GM12878 (cell line): ENCODE measurements around the gene TPD52L2. TPM values are rescaled to one million over a fixed set of nuclear protein-coding genes. Genes with fewer than 3 reads are reported as not detected.
A peak's percentile ranks its signal among the peaks of the same experiment; 100 is the strongest.

Experiments used
- ATAC-seq: fragments of 200-7000 bp; cut with Tn5 transposase; 3 replicates; pipeline ENCODE4 v1.9.1; 2020; ENCODE audit warnings: mild to moderate bottlenecking, moderate library complexity
- BruUV-seq: library from RNA; stranded (reverse); fragments of 400-500 nt; replicated peaks from 2 replicates; lab custom pipeline; 2021; lab: Mats Ljungman, UMichigan
- CTCF ChIA-PET: fragments of 300-600 bp; sonication (Branson Sonifier 250); formaldehyde crosslinking; extraction: SDS; loops from one replicate; lab custom pipeline; 2021; ENCODE audit warnings: inconsistent platforms; lab: Yijun Ruan, JAX
- POLR2A ChIA-PET: fragments of 350-600 bp; formaldehyde crosslinking; extraction: SDS; loops from one replicate; lab custom pipeline; 2021; ENCODE audit warnings: inconsistent platforms; lab: Charles Lee
- RAD21 ChIA-PET: fragments of 300-600 bp; sonication (Branson Sonifier 250); formaldehyde crosslinking; loops from one replicate; lab custom pipeline; 2023; ENCODE audit warnings: antibody characterized with exemption; ENCODE audit not compliant: unreplicated experiment; lab: Charles Lee
- SMC1A ChIA-PET: fragments of 300-600 bp; sonication (Branson Sonifier 250); formaldehyde crosslinking; loops from one replicate; lab custom pipeline; 2023; ENCODE audit not compliant: unreplicated experiment, uncharacterized antibody; lab: Charles Lee
- DNase-seq: peaks from one replicate; pipeline ENCODE4 v3.0.0-alpha.2; 2011; ENCODE audit warnings: low read depth, low spot score
- FAIRE-seq: peaks from 3 replicates; lab custom pipeline; 2011; peaks lifted over from hg19 to GRCh38; lab: Jason Lieb, UNC
- H2AFZ ChIP-seq: 2 replicates; pipeline ENCODE4 v1.6.0; 2011; ENCODE audit warnings: low read depth, low read length, control low read depth; ENCODE audit not compliant: control insufficient read depth
- H3K27ac ChIP-seq: 2 replicates; pipeline ENCODE4 v1.5.1; 2011; ENCODE audit warnings: control low read depth; ENCODE audit not compliant: control insufficient read depth, insufficient read depth
- H3K27me3 ChIP-seq, 2 experiments: replicated peaks in 1 of 2; 2 replicates each; pipeline versions ENCODE4 v1.6.0 to v1.6.1; 2011; ENCODE audit warnings: low read length in 1 of 2; ENCODE audit not compliant: control insufficient read depth in 2 of 2, insufficient read depth in 2 of 2
- H3K36me3 ChIP-seq, 2 experiments: 2 replicates each; pipeline ENCODE4 v1.5.1; 2011; ENCODE audit warnings: low read length in 1 of 2; ENCODE audit not compliant: control insufficient read depth in 2 of 2, insufficient read depth in 2 of 2
- H3K4me1 ChIP-seq: 2 replicates; pipeline ENCODE4 v1.6.1; 2011; ENCODE audit warnings: mild to moderate bottlenecking, low read length, moderate library complexity, mixed read lengths; ENCODE audit not compliant: control insufficient read depth, insufficient read depth
- H3K4me2 ChIP-seq: 2 replicates; pipeline ENCODE4 v1.6.0; 2011; ENCODE audit warnings: control low read depth; ENCODE audit not compliant: control insufficient read depth, insufficient read depth
- H3K4me3 ChIP-seq: fragments of 200-600 bp; sonication (generic); 2 replicates; pipeline ENCODE4 v1.5.1; 2016
- H3K79me2 ChIP-seq: 2 replicates; pipeline ENCODE4 v1.6.0; 2011; ENCODE audit warnings: low read length; ENCODE audit not compliant: control insufficient read depth, insufficient read depth
- H3K9ac ChIP-seq: 2 replicates; pipeline ENCODE4 v1.8.0; 2011; ENCODE audit warnings: low read length, control low read depth, mixed read lengths; ENCODE audit not compliant: control insufficient read depth, insufficient read depth
- H3K9me3 ChIP-seq: replicated peaks from 3 replicates; pipeline ENCODE4 v1.5.1; 2011; ENCODE audit warnings: mild to moderate bottlenecking, low read length; ENCODE audit not compliant: control insufficient read depth, insufficient read depth
- H4K20me1 ChIP-seq: 2 replicates; pipeline ENCODE4 v1.6.0; 2011; ENCODE audit not compliant: control insufficient read depth, insufficient read depth
- E4F1 ChIP-seq: fragments of 450-650 bp; IDR thresholded peaks from 2 replicates; pipeline ENCODE4 v1.6.1; 2018; ENCODE audit warnings: borderline replicate concordance, mild to moderate bottlenecking; ENCODE audit not compliant: partially characterized antibody
- EED ChIP-seq: sonication (generic); IDR thresholded peaks from 2 replicates; pipeline ENCODE4 v1.6.1; 2016; ENCODE audit warnings: antibody characterized with exemption, low read depth
- ESRRA ChIP-seq: IDR thresholded peaks from 2 replicates; pipeline ENCODE4 v1.6.1; 2012; ENCODE audit warnings: mild to moderate bottlenecking, low read length, improper control_type of control experiment
- FOS ChIP-seq: IDR thresholded peaks from 3 replicates; pipeline ENCODE4 v1.6.1; 2011; ENCODE audit warnings: borderline replicate concordance; ENCODE audit not compliant: insufficient read length; ENCODE audit errors: extremely low read depth
- HDGF ChIP-seq: fragments of 450-650 bp; IDR thresholded peaks from 2 replicates; pipeline ENCODE4 v1.6.1; 2016; ENCODE audit warnings: antibody characterized with exemption
- JUND ChIP-seq: IDR thresholded peaks from 2 replicates; pipeline ENCODE4 v1.6.1; 2012; ENCODE audit warnings: low read depth, mild to moderate bottlenecking, low read length, improper control_type of control experiment, moderate library complexity
- KLF5 ChIP-seq: fragments of 450-650 bp; IDR thresholded peaks from 2 replicates; pipeline ENCODE4 v1.6.1; 2014; ENCODE audit warnings: mild to moderate bottlenecking; ENCODE audit not compliant: partially characterized antibody
- MTA3 ChIP-seq: IDR thresholded peaks from 2 replicates; pipeline ENCODE4 v1.6.1; 2012; ENCODE audit warnings: low read length, inconsistent platforms, borderline replicate concordance
- MYC ChIP-seq: IDR thresholded peaks from 2 replicates; pipeline ENCODE4 v1.6.1; 2011; ENCODE audit warnings: mild to moderate bottlenecking, low read length, moderate library complexity, inconsistent platforms; ENCODE audit not compliant: insufficient read depth, insufficient replicate concordance, insufficient read length, severe bottlenecking
- NFXL1 ChIP-seq: fragments of 450-650 bp; IDR thresholded peaks from 2 replicates; pipeline ENCODE4 v1.6.1; 2017; ENCODE audit warnings: antibody characterized with exemption, mild to moderate bottlenecking, borderline replicate concordance
- NKRF ChIP-seq: fragments of 450-650 bp; conservative IDR thresholded peaks from 2 replicates; pipeline ENCODE4 v1.6.1; 2017; ENCODE audit warnings: mild to moderate bottlenecking, moderate library complexity
- POLR2A ChIP-seq: IDR thresholded peaks from 2 replicates; pipeline ENCODE4 v1.6.1; 2011; ENCODE audit warnings: low read depth, mild to moderate bottlenecking, low read length
- RAD21 ChIP-seq: IDR thresholded peaks from 2 replicates; pipeline ENCODE4 v1.6.1; 2011; ENCODE audit warnings: mild to moderate bottlenecking, low read depth, low read length, moderate library complexity; ENCODE audit not compliant: insufficient read depth
- SMAD1 ChIP-seq: fragments of 450-650 bp; IDR thresholded peaks from 2 replicates; pipeline ENCODE4 v1.6.1; 2018; ENCODE audit warnings: mild to moderate bottlenecking, low read depth; ENCODE audit not compliant: partially characterized antibody
- SP1 ChIP-seq: IDR thresholded peaks from one replicate; pipeline ENCODE4 v1.6.1; 2011; ENCODE audit warnings: low read depth, low read length
- SUPT20H ChIP-seq: IDR thresholded peaks from 2 replicates; pipeline ENCODE4 v1.6.1; 2011; ENCODE audit warnings: low read depth, mild to moderate bottlenecking, low read length, moderate library complexity, borderline replicate concordance; ENCODE audit not compliant: control insufficient read depth
- TCF3 ChIP-seq: IDR thresholded peaks from 2 replicates; pipeline ENCODE4 v1.6.1; 2012; ENCODE audit warnings: low read depth, mild to moderate bottlenecking, low read length, borderline replicate concordance; ENCODE audit not compliant: insufficient read depth
- YY1 ChIP-seq: IDR thresholded peaks from 2 replicates; pipeline ENCODE4 v1.6.1; 2011; ENCODE audit warnings: low read depth, mild to moderate bottlenecking, low read length
- ZZZ3 ChIP-seq: IDR thresholded peaks from 2 replicates; pipeline ENCODE4 v1.6.1; 2011; ENCODE audit warnings: low read depth; ENCODE audit not compliant: control insufficient read depth, insufficient read length
- WGBS: methylation state at CpG from one replicate; pipeline ENCODE4 v1.1.6; 2016; ENCODE audit warnings: low lambda C conversion rate; ENCODE audit not compliant: insufficient replicate concordance, insufficient coverage; ENCODE audit errors: missing lambda C conversion rate; 5-methylcytosine and 5-hydroxymethylcytosine counted together
- in situ Hi-C: fragments of 300-500 bp; cut with MboI; formaldehyde crosslinking; loops from 9 replicates; pipeline ENCODE4 v1.14.3; 2018; ENCODE audit warnings: mixed read lengths
- intact Hi-C: fragments of 100-400 bp; cut with micrococcal nuclease; formaldehyde crosslinking; loops from one replicate; pipeline ENCODE4 v1.14.2; 2022; ENCODE audit not compliant: unreplicated experiment
- polyA plus RNA-seq, 11 experiments: library from polyadenylated mRNA; depleted of rRNA in 4 of 11; unstranded in 6 of 11; stranded (reverse) in 5 of 11; fragments of >200 nt; fragmentation: Nextera tagmentation in 4 of 11; fragmentation: Illumina TruSeq in 1 of 11; extraction: Ambion mirVana in 4 of 11; extraction: Trizol in 1 of 11; gene quantifications; 1 replicate in 1 of 11; 2 replicates in 10 of 11; pipeline versions ENCODE4 v1.2.1 to v1.2.3, GENCODE V29; 2011 to 2016; ENCODE audit warnings: inconsistent platforms in 2 of 11, missing spikeins in 2 of 11, low read depth in 1 of 11
- total RNA-seq, 4 experiments: library from RNA; depleted of rRNA in 3 of 4; stranded (reverse); fragments of >200 nt in 3 of 4; fragmentation: Illumina TruSeq in 1 of 4; extraction: Trizol in 1 of 4; gene quantifications; 2 replicates each; pipeline versions ENCODE4 v1.2.1 to v1.2.3, GENCODE V29; 2013 to 2021

Gene TPD52L2
- total and polyA plus RNA-seq, 10 of the 15 experiments (the other 5 are each of a cell fraction or from before 2014, with no cell fraction given) = 1.6 to 71.0 (median 46.3) TPM

- TF ChIP-seq YY1 = no peak
- TF ChIP-seq POLR2A = no peak
- no peak for TF ChIP-seq HDGF
- TF ChIP-seq NFXL1 = no peak
Measured at GRCh38 chr20:63843222-63843621, 21.8 kb upstream of the TPD52L2 start (continued).

DNA sequence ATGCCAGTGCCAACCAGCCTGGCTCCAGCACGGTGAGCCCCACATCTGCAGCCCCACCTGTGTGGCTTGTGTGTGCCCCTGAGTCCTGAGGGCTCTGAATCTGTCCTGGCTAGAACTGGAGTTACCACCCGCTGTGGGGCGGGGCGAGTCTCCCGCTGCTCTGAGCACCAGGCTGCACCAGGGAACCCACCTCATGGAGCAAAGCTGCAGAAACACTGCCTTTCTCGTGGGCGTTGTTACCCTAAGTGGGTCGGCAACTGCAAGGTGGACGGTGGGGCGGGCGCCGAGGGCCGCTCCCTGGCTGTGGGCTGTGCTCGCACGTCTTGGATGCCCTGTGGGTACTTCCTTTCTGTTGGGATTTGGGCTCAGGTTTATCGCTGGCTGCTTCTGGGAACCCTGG lies 21.3 kb upstream of the TPD52L2 start:
- no peak overlapping the region for H3K4me3 ChIP-seq
- no peak overlapping the region for H3K4me2 ChIP-seq
- H3K9ac ChIP-seq = no peak overlapping the region
- CTCF ChIA-PET = no interaction called here
- H3K27ac ChIP-seq = no peak overlapping the region
- H3K79me2 ChIP-seq = no peaks in the 10 kb centered on the region
- H3K36me3 ChIP-seq = no peaks in the 10 kb centered on the region
- FAIRE-seq (no peak), ATAC-seq (peak; percentile 30), DNase-seq (no peak)
- in situ Hi-C loops (no loop called here), intact Hi-C loops (no loop called here)
- H3K9me3 ChIP-seq = no peaks in the 10 kb centered on the region
- H3K27me3 ChIP-seq = peaks cover 0 to 1% of the 10 kb centered on the region in 2 experiments; a peak in 3 of 4 replicates
- SMC1A ChIA-PET = no interaction called here
- peaks cover 19% of the 10 kb centered on the region for H3K4me1 ChIP-seq
- no TSS peak for BruUV-seq
- POLR2A ChIA-PET = no interaction called here
- H2AFZ ChIP-seq = no peak overlapping the region
- WGBS = 14% methylated on average over 16 of the region's 16 CpGs
- no peaks in the 10 kb centered on the region for H4K20me1 ChIP-seq
- RAD21 ChIA-PET = no interaction called here
- TF ChIP-seq SP1 = no peak
- TF ChIP-seq ESRRA = no peak
- TF ChIP-seq TCF3 = no peak
- TF ChIP-seq FOS = no peak
- TF ChIP-seq ZZZ3 = no peak
- TF ChIP-seq RAD21 = no peak
- TF ChIP-seq SMAD1 = no peak
- no peak for TF ChIP-seq SUPT20H
- TF ChIP-seq NKRF = no peak
- TF ChIP-seq POLR2A = no peak
- no peak for TF ChIP-seq E4F1
- TF ChIP-seq MTA3 = no peak
- TF ChIP-seq KLF5 = no peak
- TF ChIP-seq JUND = no peak
- TF ChIP-seq MYC = no peak
- no peak for TF ChIP-seq EED
